Measurements from ENCODE around the gene CSNK1A1.

DNA sequence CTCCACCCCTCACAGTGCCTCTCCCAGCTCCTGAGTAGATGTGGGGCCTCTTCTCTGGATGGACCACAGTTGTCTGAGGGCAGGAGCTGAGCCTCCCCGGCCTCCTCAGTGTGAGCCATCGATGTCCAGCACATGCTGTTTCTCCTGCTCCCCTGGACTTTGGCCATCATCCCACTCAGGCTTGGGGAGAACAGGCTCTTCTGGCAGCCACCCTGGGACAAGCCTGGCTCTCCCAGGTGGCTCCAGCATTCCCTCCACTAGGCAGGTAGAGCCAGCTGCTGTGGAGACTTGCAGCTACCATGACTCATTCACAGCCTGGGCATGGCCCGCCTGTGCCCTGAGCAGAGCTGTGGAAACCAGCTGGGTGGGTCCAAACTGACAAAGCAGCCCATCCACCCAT lies 77.0 kb downstream of the CSNK1A1 start:
- TF ChIP-seq POLR2AphosphoS5 (IDR thresholded peaks at IDR 0.05; ENCODE audit: low read depth, low read length) (no peak), POLR2A (IDR thresholded peaks at IDR 0.05; ENCODE audit: low read depth, low read length) (no peak)

All from GM12892 (cell line).